GM21381 (cell line): Measurements from ENCODE around the gene WDR20.
"Not testable (repeated sequence)": the region's sequence is repeated elsewhere in the genome, so short reads cannot be mapped to it uniquely, and the experiment has no call there.

ENCODE experiments used
- ATAC-seq: cut with Tn5 transposase; IDR thresholded peaks from one replicate; pipeline ENCODE4 v1.9.1; 2021; ENCODE audit warnings: mild to moderate bottlenecking, moderate library complexity; ENCODE audit not compliant: unreplicated experiment

The WDR20 gene

GRCh38 chr14:102170061-102170460 lies 30.4 kb downstream of the WDR20 start:
- no peak for ATAC-seq

GRCh38 chr14:102171173-102172020 lies 31.7 kb downstream of the WDR20 start:
- no peak for ATAC-seq

GRCh38 chr14:102172021-102172272 lies 32.2 kb downstream of the WDR20 start:
- not testable (repeated sequence) for ATAC-seq

GRCh38 chr14:102172721-102173120 lies 33.0 kb downstream of the WDR20 start:
- ATAC-seq, result not testable (repeated sequence)

- ATAC-seq, result no peak
These were observed 37.5 kb downstream of the WDR20 start for GRCh38 chr14:102177161-102177560.

- ATAC-seq, result no peak
These were observed 39.1 kb downstream of the WDR20 start for GRCh38 chr14:102178806-102179205.

GRCh38 chr14:102180248-102180998 lies 40.7 kb downstream of the WDR20 start:
- ATAC-seq, result no peak

- no peak for ATAC-seq
These were observed 41.5 kb downstream of the WDR20 start for GRCh38 chr14:102181187-102181586.

GRCh38 chr14:102182190-102182589 lies 42.5 kb downstream of the WDR20 start:
- no peak for ATAC-seq

GRCh38 chr14:102182936-102183619 lies 43.4 kb downstream of the WDR20 start:
- no peak for ATAC-seq

GRCh38 chr14:102183886-102184285 lies 44.2 kb downstream of the WDR20 start:
- no peak for ATAC-seq

GRCh38 chr14:102184316-102185035 lies 44.8 kb downstream of the WDR20 start:
- no peak for ATAC-seq

- ATAC-seq, result no peak
These were observed 45.7 kb downstream of the WDR20 start for GRCh38 chr14:102185360-102185759.

- no peak for ATAC-seq
These were observed 47.3 kb downstream of the WDR20 start for GRCh38 chr14:102187044-102187443.

- no peak for ATAC-seq
These were observed 47.9 kb downstream of the WDR20 start for GRCh38 chr14:102187568-102188001.

- no peak for ATAC-seq
These were observed 48.5 kb downstream of the WDR20 start for GRCh38 chr14:102188187-102188586.

- ATAC-seq, result no peak
These were observed 50.2 kb downstream of the WDR20 start for GRCh38 chr14:102189874-102190273.

GRCh38 chr14:102192840-102193502 lies 53.3 kb downstream of the WDR20 start:
- ATAC-seq, result no peak

- ATAC-seq, result no peak
These were observed 55.2 kb downstream of the WDR20 start for GRCh38 chr14:102194856-102195255.

- ATAC-seq, result no peak
These were observed 55.7 kb downstream of the WDR20 start for GRCh38 chr14:102195446-102195845.
